ENCODE data around the gene OR2T12.
"Not testable (repeated sequence)": the region's sequence is repeated elsewhere in the genome, so short reads cannot be mapped to it uniquely, and the experiment has no call there.

The OR2T12 gene

GRCh38 chr1:248303324-248303723, at the start of gene OR2T12:
Gene OR2T12 (minus strand): TSS chr1:248303424. CDS start chr1:248295578, 7,846 bp downstream.
- Histone ChIP-seq H3K27me3 (ENCODE audit: control insufficient read depth, insufficient read depth, low read length) (no peaks in the 10 kb centered on the region), H3K9ac (ENCODE audit: low read length) (no peak within 1 kb of the TSS), H3K4me3 (ENCODE audit: low read length) (no peak within 1 kb of the TSS), H3K4me1 (ENCODE audit: control insufficient read depth, insufficient read depth, low read length) (no peaks in the 10 kb centered on the region), H3K27ac (ENCODE audit: low read depth, low read length) (no peak within 1 kb of the TSS), H3K36me3 (ENCODE audit: control insufficient read depth, insufficient read depth, low read length) (no peaks in the 10 kb centered on the region)

GRCh38 chr1:248348475-248348874, 45.3 kb upstream of the OR2T12 start, which contains the start of gene OR14C36:
Gene OR14C36 (plus strand): TSS chr1:248348775. CDS start chr1:248348775, 0 bp downstream.
- H3K4me3 ChIP-seq (ENCODE audit: low read length), result no peak within 1 kb of the TSS
- H3K27ac ChIP-seq (ENCODE audit: low read depth, low read length), result no peak within 1 kb of the TSS
- no peaks in the 10 kb centered on the region for H3K36me3 ChIP-seq (ENCODE audit: control insufficient read depth, insufficient read depth, low read length)
- H3K27me3 ChIP-seq (ENCODE audit: control insufficient read depth, insufficient read depth, low read length), result no peaks in the 10 kb centered on the region
- no peaks in the 10 kb centered on the region for H3K4me1 ChIP-seq (ENCODE audit: control insufficient read depth, insufficient read depth, low read length)
- H3K9ac ChIP-seq (ENCODE audit: low read length), result no peak within 1 kb of the TSS

DNA sequence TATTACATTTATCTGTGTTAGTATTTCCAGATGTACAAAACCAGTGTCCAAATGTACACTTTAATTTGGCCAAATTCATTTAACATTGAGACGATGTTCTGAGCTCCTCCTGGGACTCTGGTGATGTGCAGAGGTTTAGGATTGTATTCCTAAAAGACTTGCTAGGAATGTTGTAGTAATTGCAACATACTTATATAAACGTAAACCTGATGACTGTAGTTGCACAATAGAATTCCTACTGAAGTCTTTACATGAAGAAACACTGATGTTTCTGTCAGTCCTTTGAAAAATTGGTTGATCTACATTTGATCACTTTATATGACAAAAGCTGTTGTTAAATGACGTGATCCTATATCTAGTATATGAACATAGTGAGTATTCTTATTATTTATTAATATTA, 40.2 kb upstream of the OR2T12 start:
- no peaks in the 10 kb centered on the region for H3K27me3 ChIP-seq (ENCODE audit: control insufficient read depth, insufficient read depth, low read length)
- H3K4me3 ChIP-seq (ENCODE audit: low read length), result no peak overlapping the region
- no peaks in the 10 kb centered on the region for H3K36me3 ChIP-seq (ENCODE audit: control insufficient read depth, insufficient read depth, low read length)
- H3K4me1 ChIP-seq (ENCODE audit: control insufficient read depth, insufficient read depth, low read length), result no peaks in the 10 kb centered on the region
- H3K27ac ChIP-seq (ENCODE audit: low read depth, low read length), result no peak overlapping the region
- no peak overlapping the region for H3K9ac ChIP-seq (ENCODE audit: low read length)

GRCh38 chr1:248324468-248324867, 21.2 kb upstream of the OR2T12 start, which contains the start of gene OR2M7:
Gene OR2M7 (minus strand): TSS chr1:248324568. CDS start chr1:248324568, 0 bp downstream.
- Histone ChIP-seq H3K27me3 (ENCODE audit: control insufficient read depth, insufficient read depth, low read length) (no peaks in the 10 kb centered on the region), H3K36me3 (ENCODE audit: control insufficient read depth, insufficient read depth, low read length) (no peaks in the 10 kb centered on the region), H3K9ac (ENCODE audit: low read length) (no peak within 1 kb of the TSS), H3K4me3 (ENCODE audit: low read length) (no peak within 1 kb of the TSS), H3K4me1 (ENCODE audit: control insufficient read depth, insufficient read depth, low read length) (no peaks in the 10 kb centered on the region), H3K27ac (ENCODE audit: low read depth, low read length) (no peak within 1 kb of the TSS)

DNA sequence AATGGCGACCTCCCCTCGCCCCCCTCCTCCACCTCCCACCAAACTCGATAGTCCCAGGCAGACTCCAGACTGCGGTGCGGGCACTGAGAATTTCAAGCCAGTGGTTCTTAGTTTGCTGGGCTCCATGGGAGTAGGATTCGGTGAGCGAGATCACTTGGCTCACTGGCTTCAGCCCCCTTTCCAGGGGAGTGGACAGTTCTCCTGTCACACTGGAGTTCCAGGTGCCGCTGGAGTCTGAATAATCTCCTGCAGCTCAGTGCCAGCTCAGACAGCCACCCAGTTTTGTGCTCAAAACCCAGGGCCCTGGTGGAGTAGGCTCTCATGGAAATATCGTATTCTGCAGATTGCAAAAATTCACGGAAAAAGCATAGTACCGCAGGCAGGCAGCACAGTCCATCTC, 13.6 kb upstream of the OR2T12 start:
- no peak overlapping the region for H3K9ac ChIP-seq (ENCODE audit: low read length)
- no peak overlapping the region for H3K4me3 ChIP-seq (ENCODE audit: low read length)
- no peaks in the 10 kb centered on the region for H3K27me3 ChIP-seq (ENCODE audit: control insufficient read depth, insufficient read depth, low read length)
- no peaks in the 10 kb centered on the region for H3K4me1 ChIP-seq (ENCODE audit: control insufficient read depth, insufficient read depth, low read length)
- no peak overlapping the region for H3K27ac ChIP-seq (ENCODE audit: low read depth, low read length)
- no peaks in the 10 kb centered on the region for H3K36me3 ChIP-seq (ENCODE audit: control insufficient read depth, insufficient read depth, low read length)

DNA sequence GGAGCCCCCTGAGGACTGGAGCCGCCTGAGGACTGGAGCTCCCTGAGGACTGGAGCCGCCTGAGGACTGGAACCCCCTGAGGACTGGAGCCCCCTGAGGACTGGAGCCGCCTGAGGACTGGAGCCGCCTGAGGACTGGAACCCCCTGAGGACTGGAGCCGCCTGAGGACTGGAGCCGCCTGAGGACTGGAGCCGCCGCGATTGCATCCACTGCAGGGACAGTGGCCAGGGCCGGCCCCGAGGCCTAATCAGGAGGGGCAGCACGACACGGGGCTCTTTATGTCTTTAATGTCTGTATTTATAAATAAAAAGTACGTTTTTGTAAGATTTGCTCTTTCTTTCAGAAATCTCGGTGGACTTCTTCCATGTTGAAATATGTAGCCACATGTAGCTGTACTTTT, 3.5 kb upstream of the OR2T12 start:
- H3K36me3 ChIP-seq (ENCODE audit: control insufficient read depth, insufficient read depth, low read length); H3K27ac ChIP-seq (ENCODE audit: low read depth, low read length); H3K9ac ChIP-seq (ENCODE audit: low read length); H3K27me3 ChIP-seq (ENCODE audit: control insufficient read depth, insufficient read depth, low read length); H3K4me1 ChIP-seq (ENCODE audit: control insufficient read depth, insufficient read depth, low read length); H3K4me3 ChIP-seq (ENCODE audit: low read length): not testable (repeated sequence)

- Histone ChIP-seq H3K27me3 (ENCODE audit: control insufficient read depth, insufficient read depth, low read length) (no peaks in the 10 kb centered on the region), H3K9ac (ENCODE audit: low read length) (no peak overlapping the region), H3K4me3 (ENCODE audit: low read length) (no peak overlapping the region), H3K36me3 (ENCODE audit: control insufficient read depth, insufficient read depth, low read length) (no peaks in the 10 kb centered on the region), H3K27ac (ENCODE audit: low read depth, low read length) (no peak overlapping the region), H3K4me1 (ENCODE audit: control insufficient read depth, insufficient read depth, low read length) (no peaks in the 10 kb centered on the region)
These were observed 2.9 kb upstream of the OR2T12 start for GRCh38 chr1:248306103-248306502.

DNA sequence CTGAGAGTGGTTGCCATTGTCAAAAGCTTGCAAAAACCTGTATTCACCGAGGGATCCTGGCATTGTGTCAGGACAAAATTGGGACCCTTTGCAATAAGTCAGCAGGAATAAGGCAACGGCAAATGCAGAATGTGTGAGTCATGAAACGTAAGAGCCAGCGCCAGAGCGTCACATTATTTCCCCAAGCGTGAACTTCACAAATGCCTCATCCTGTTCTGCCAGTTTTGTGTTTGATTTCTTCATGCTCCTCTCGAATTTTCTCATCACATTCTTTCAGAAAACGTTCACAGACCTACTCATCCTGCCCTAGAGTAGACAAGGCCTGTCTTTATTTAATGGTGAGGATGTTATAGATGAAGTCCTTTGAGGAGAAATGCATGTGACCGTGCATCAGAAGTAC, 2.4 kb upstream of the OR2T12 start:
- H3K27ac ChIP-seq (ENCODE audit: low read depth, low read length); H3K4me1 ChIP-seq (ENCODE audit: control insufficient read depth, insufficient read depth, low read length); H3K4me3 ChIP-seq (ENCODE audit: low read length); H3K9ac ChIP-seq (ENCODE audit: low read length); H3K36me3 ChIP-seq (ENCODE audit: control insufficient read depth, insufficient read depth, low read length); H3K27me3 ChIP-seq (ENCODE audit: control insufficient read depth, insufficient read depth, low read length): not testable (repeated sequence)

DNA sequence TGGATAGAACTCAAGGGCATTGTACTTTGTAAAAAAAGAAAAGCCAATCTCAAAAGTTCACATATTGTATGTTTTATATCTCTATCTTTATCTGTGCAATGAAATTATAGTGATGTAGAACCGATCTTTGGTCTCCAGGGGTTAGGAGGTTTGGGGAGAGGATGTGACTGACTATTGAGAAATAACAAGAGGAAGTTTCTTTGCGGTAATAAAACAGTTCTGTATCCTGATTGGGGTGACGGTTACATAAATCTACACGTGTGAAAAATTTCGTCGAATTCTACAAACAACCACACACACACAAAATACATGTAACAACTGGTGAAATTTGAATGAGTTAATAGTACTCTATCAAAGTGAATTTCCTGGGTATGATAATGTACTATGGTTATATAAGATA, 14.8 kb downstream of the OR2T12 start:
- Histone ChIP-seq H3K4me3 (ENCODE audit: low read length) (no peak overlapping the region), H3K4me1 (ENCODE audit: control insufficient read depth, insufficient read depth, low read length) (no peaks in the 10 kb centered on the region)

DNA sequence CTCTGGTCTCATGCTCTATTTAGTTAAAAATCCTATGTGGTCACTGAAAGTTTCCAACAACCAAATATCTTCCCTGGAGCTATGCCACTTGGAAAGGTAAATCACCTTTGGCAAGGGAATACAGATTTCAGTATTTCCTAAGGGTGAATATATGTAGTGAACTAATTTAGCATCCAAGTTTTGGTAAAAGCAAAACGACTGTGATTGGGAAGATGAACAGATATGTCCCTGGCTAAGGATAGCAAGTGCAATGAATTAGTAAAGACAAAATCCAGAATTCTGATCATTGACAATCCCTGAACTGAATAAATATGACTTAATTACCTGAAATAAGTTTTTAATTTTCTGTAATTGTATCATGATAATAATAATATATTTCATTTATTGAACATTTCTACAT, 25.3 kb downstream of the OR2T12 start, which contains the start of gene OR2T33:
Gene OR2T33 (minus strand): TSS at position 101 of the 400 bp plus-strand sequence. CDS start 4,162 bp downstream, outside the sequence.
- no peaks in the 10 kb centered on the region for H3K36me3 ChIP-seq (ENCODE audit: control insufficient read depth, insufficient read depth, low read length)
- H3K4me3 ChIP-seq (ENCODE audit: low read length), result no peak within 1 kb of the TSS
- H3K27ac ChIP-seq (ENCODE audit: low read depth, low read length), result no peak within 1 kb of the TSS
- no peak within 1 kb of the TSS for H3K9ac ChIP-seq (ENCODE audit: low read length)
- no peaks in the 10 kb centered on the region for H3K4me1 ChIP-seq (ENCODE audit: control insufficient read depth, insufficient read depth, low read length)
- H3K27me3 ChIP-seq (ENCODE audit: control insufficient read depth, insufficient read depth, low read length), result no peaks in the 10 kb centered on the region

More for the DNA sequence above, 14.8 kb downstream of the OR2T12 start:
- Histone ChIP-seq H3K27me3 (ENCODE audit: control insufficient read depth, insufficient read depth, low read length) (no peaks in the 10 kb centered on the region), H3K27ac (ENCODE audit: low read depth, low read length) (no peak overlapping the region), H3K36me3 (ENCODE audit: control insufficient read depth, insufficient read depth, low read length) (no peaks in the 10 kb centered on the region), H3K9ac (ENCODE audit: low read length) (no peak overlapping the region)

GRCh38 chr1:248273225-248273624, 30.0 kb downstream of the OR2T12 start:
- not testable (repeated sequence) for H3K4me3 ChIP-seq (ENCODE audit: low read length); H3K27me3 ChIP-seq (ENCODE audit: control insufficient read depth, insufficient read depth, low read length); H3K27ac ChIP-seq (ENCODE audit: low read depth, low read length); H3K9ac ChIP-seq (ENCODE audit: low read length); H3K4me1 ChIP-seq (ENCODE audit: control insufficient read depth, insufficient read depth, low read length); H3K36me3 ChIP-seq (ENCODE audit: control insufficient read depth, insufficient read depth, low read length)

DNA sequence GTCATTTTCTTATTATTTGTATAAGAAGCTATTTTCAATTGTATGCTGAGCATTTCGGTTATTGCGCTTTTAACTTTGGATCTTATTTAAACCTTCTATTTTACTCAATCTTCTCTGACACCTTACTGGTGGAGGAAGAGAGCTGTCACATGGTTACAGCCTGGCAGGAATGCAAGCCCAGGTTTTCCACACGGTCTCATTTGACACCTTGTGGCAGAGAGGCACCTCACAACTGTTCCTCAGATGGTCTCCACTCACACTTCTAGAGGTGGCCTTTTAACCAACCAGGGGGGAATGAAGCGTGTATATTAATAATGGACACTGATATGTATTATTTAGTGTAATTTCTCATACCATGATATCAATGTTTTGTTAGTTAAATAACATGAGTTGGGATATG, 35.0 kb downstream of the OR2T12 start:
- H3K27me3 ChIP-seq (ENCODE audit: control insufficient read depth, insufficient read depth, low read length), result no peaks in the 10 kb centered on the region
- no peaks in the 10 kb centered on the region for H3K36me3 ChIP-seq (ENCODE audit: control insufficient read depth, insufficient read depth, low read length)
- no peak overlapping the region for H3K27ac ChIP-seq (ENCODE audit: low read depth, low read length)
- H3K9ac ChIP-seq (ENCODE audit: low read length), result no peak overlapping the region
- H3K4me3 ChIP-seq (ENCODE audit: low read length), result no peak overlapping the region
- no peaks in the 10 kb centered on the region for H3K4me1 ChIP-seq (ENCODE audit: control insufficient read depth, insufficient read depth, low read length)

DNA sequence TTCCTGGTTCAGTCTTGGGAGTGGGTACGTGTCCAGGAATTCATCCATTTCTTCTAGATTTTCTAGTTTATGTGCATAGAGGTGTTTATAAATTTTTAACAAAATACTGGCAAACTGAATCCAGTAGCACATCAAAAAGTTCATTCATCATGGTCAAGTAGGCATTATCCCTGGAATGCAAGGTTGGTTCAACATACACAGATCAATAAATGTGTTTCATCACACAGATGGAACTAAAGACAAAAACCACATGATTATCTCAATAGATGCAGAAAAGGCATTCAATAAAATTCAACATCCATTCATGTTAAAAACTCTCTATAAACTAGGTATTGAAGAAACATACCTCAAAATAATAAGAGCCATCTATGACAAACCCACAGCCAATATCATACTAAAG, 43.9 kb downstream of the OR2T12 start:
- H3K4me3 ChIP-seq (ENCODE audit: low read length); H3K27ac ChIP-seq (ENCODE audit: low read depth, low read length); H3K9ac ChIP-seq (ENCODE audit: low read length); H3K4me1 ChIP-seq (ENCODE audit: control insufficient read depth, insufficient read depth, low read length); H3K36me3 ChIP-seq (ENCODE audit: control insufficient read depth, insufficient read depth, low read length); H3K27me3 ChIP-seq (ENCODE audit: control insufficient read depth, insufficient read depth, low read length): not testable (repeated sequence)
